HepG2 (cell line): ENCODE data around the gene SUPT4H1. TPM values are rescaled to one million over a fixed set of nuclear protein-coding genes. Genes with fewer than 3 reads are reported as not detected.

Experiments used
- BORCS8-MEF2B ChIP-seq: sonication (generic); formaldehyde crosslinking; IDR thresholded peaks from 2 replicates; pipeline ENCODE4 v1.8.0; 2022; ENCODE audit warnings: mild to moderate bottlenecking, missing genetic modification reagents
- ETV5 ChIP-seq: IDR thresholded peaks from 2 replicates; pipeline ENCODE4 v1.6.1; 2018; ENCODE audit warnings: missing biosample characterization, missing genetic modification reagents, inconsistent platforms, borderline replicate concordance
- GTF2F1 ChIP-seq: fragments of 150-350 bp; IDR thresholded peaks from 2 replicates; pipeline ENCODE4 v1.6.1; 2014; ENCODE audit warnings: low read length
- GZF1 ChIP-seq: sonication (generic); formaldehyde crosslinking; IDR thresholded peaks from 2 replicates; pipeline ENCODE4 v1.5.1; 2020; ENCODE audit warnings: mild to moderate bottlenecking, missing genetic modification reagents
- MNT ChIP-seq: fragments of 450-650 bp; IDR thresholded peaks from 2 replicates; pipeline ENCODE4 v1.6.1; 2016
- NFIB ChIP-seq: sonication (generic); formaldehyde crosslinking; IDR thresholded peaks from 2 replicates; pipeline ENCODE4 v1.9.0; 2021; ENCODE audit warnings: missing genetic modification reagents, mild to moderate bottlenecking, borderline replicate concordance
- NFKBIZ ChIP-seq: IDR thresholded peaks from 2 replicates; pipeline ENCODE4 v1.6.1; 2018; ENCODE audit warnings: missing genetic modification reagents, missing compliant biosample characterization
- RBM22 ChIP-seq: fragments of 200-400 bp; formaldehyde crosslinking; optimal IDR thresholded peaks from 2 replicates; pipeline ENCODE3; 2017; ENCODE audit warnings: mild to moderate bottlenecking, low read length, moderate library complexity
- SIN3A ChIP-seq: IDR thresholded peaks from 2 replicates; pipeline ENCODE4 v1.6.1; 2011; ENCODE audit warnings: low read depth, mild to moderate bottlenecking, control low read depth, low read length, borderline replicate concordance
- TFDP2 ChIP-seq: sonication (generic); formaldehyde crosslinking; IDR thresholded peaks from 2 replicates; pipeline ENCODE4 v1.4.0; 2020; ENCODE audit warnings: missing genetic modification reagents
- ZBTB38 ChIP-seq: sonication (generic); formaldehyde crosslinking; IDR thresholded peaks from 2 replicates; pipeline ENCODE4 v1.5.1; 2020; ENCODE audit warnings: mild to moderate bottlenecking, missing genetic modification reagents
- ZBTB43 ChIP-seq: sonication (generic); formaldehyde crosslinking; conservative IDR thresholded peaks from 2 replicates; pipeline ENCODE4 v1.4.0; 2020; ENCODE audit warnings: missing genetic modification reagents
- ZNF17 ChIP-seq: sonication (generic); formaldehyde crosslinking; IDR thresholded peaks from 2 replicates; pipeline ENCODE4 v1.5.0; 2020; ENCODE audit warnings: mild to moderate bottlenecking, missing genetic modification reagents
- ZNF18 ChIP-seq: sonication (generic); formaldehyde crosslinking; IDR thresholded peaks from 2 replicates; pipeline ENCODE4 v1.8.0; 2022; ENCODE audit warnings: mild to moderate bottlenecking, missing genetic modification reagents; ENCODE audit not compliant: insufficient replicate concordance
- ZNF605 ChIP-seq: sonication (generic); formaldehyde crosslinking; IDR thresholded peaks from 2 replicates; pipeline ENCODE4 v1.8.0; 2022; ENCODE audit warnings: mild to moderate bottlenecking, missing genetic modification reagents
- ZNF772 ChIP-seq: sonication (generic); formaldehyde crosslinking; IDR thresholded peaks from 2 replicates; pipeline ENCODE4 v1.5.0; 2020; ENCODE audit warnings: mild to moderate bottlenecking, missing genetic modification reagents
- ZNF776 ChIP-seq: sonication (generic); formaldehyde crosslinking; IDR thresholded peaks from 2 replicates; pipeline ENCODE4 v1.4.0; 2020; ENCODE audit warnings: mild to moderate bottlenecking, missing genetic modification reagents
- ZNF780A ChIP-seq: sonication (generic); formaldehyde crosslinking; IDR thresholded peaks from 2 replicates; pipeline ENCODE4 v1.8.0; 2022; ENCODE audit warnings: mild to moderate bottlenecking, missing genetic modification reagents, moderate library complexity
- ZSCAN29 ChIP-seq: sonication (generic); formaldehyde crosslinking; conservative IDR thresholded peaks from 2 replicates; pipeline ENCODE4 v1.4.0; 2020; ENCODE audit warnings: mild to moderate bottlenecking, missing genetic modification reagents
- polyA plus RNA-seq, 8 experiments: library from polyadenylated mRNA; depleted of rRNA in 3 of 8; stranded (reverse) in 7 of 8; unstranded in 1 of 8; fragments of >200 nt; fragmentation: Illumina TruSeq in 4 of 8; extraction: Trizol in 4 of 8; gene quantifications; 2 replicates each; pipeline versions ENCODE4 v1.2.1 to v1.2.3, GENCODE V29; 2011 to 2016; ENCODE audit warnings: low read depth in 4 of 8, missing spikeins in 1 of 8, mixed read lengths in 1 of 8; ENCODE audit not compliant: insufficient read depth in 1 of 8
- total RNA-seq, 5 experiments: library from RNA; depleted of rRNA; stranded (reverse); fragments of >200 nt; fragmentation: Illumina TruSeq; extraction: Trizol; gene quantifications; 2 replicates each; pipeline ENCODE4 v1.2.3, GENCODE V29; 2016; ENCODE audit warnings: low read depth in 1 of 5
- TF ChIP-seq, protein P1 (sequence below): sonication (generic); formaldehyde crosslinking; IDR thresholded peaks from 2 replicates; pipeline ENCODE4 v1.5.1; 2020; ENCODE audit warnings: missing genetic modification reagents, mild to moderate bottlenecking, borderline replicate concordance
- TF ChIP-seq, protein P2 (sequence below): sonication (generic); formaldehyde crosslinking; IDR thresholded peaks from 2 replicates; pipeline ENCODE4 v1.4.0; 2020; ENCODE audit warnings: missing genetic modification reagents

Gene SUPT4H1
- total and polyA plus RNA-seq, 2 of the 13 experiments (the other 11 are each of a cell fraction or from before 2014, with no cell fraction given), result 155 to 244 TPM

GRCh38 chr17:58352596-58353388 is 791 bp upstream of the SUPT4H1 start (continued):
- 0 out of 2 replicates have a peak, but pooled peaks have one; percentile 4 for TF ChIP-seq NFKBIZ
- TF ChIP-seq, protein P1, sequence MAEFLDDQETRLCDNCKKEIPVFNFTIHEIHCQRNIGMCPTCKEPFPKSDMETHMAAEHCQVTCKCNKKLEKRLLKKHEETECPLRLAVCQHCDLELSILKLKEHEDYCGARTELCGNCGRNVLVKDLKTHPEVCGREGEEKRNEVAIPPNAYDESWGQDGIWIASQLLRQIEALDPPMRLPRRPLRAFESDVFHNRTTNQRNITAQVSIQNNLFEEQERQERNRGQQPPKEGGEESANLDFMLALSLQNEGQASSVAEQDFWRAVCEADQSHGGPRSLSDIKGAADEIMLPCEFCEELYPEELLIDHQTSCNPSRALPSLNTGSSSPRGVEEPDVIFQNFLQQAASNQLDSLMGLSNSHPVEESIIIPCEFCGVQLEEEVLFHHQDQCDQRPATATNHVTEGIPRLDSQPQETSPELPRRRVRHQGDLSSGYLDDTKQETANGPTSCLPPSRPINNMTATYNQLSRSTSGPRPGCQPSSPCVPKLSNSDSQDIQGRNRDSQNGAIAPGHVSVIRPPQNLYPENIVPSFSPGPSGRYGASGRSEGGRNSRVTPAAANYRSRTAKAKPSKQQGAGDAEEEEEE, result no peak
- no peak for TF ChIP-seq GZF1 (CRISPR knock-in tag)
- peak; percentile 36; the same call in 1 of the 2 replicates for TF ChIP-seq ZNF605 (CRISPR knock-in tag)
- TF ChIP-seq ZBTB38 (CRISPR knock-in tag), result no peak
- TF ChIP-seq MNT, result no peak
- TF ChIP-seq BORCS8-MEF2B (CRISPR knock-in tag), result no peak
- TF ChIP-seq, protein P2, sequence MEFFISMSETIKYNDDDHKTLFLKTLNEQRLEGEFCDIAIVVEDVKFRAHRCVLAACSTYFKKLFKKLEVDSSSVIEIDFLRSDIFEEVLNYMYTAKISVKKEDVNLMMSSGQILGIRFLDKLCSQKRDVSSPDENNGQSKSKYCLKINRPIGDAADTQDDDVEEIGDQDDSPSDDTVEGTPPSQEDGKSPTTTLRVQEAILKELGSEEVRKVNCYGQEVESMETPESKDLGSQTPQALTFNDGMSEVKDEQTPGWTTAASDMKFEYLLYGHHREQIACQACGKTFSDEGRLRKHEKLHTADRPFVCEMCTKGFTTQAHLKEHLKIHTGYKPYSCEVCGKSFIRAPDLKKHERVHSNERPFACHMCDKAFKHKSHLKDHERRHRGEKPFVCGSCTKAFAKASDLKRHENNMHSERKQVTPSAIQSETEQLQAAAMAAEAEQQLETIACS (CRISPR knock-in tag), result 0 out of 2 replicates have a peak, but pooled peaks have one; percentile 4
- TF ChIP-seq ZNF772 (CRISPR knock-in tag), result no peak
- no peak for TF ChIP-seq TFDP2
- no peak for TF ChIP-seq ZNF18 (CRISPR knock-in tag)
- no peak for TF ChIP-seq ZNF780A (CRISPR knock-in tag)
- TF ChIP-seq RBM22, result peak; percentile 94
- no peak for TF ChIP-seq ETV5 (CRISPR knock-in tag)
- TF ChIP-seq NFIB (CRISPR knock-in tag), result 0 out of 2 replicates have a peak, but pooled peaks have one; percentile 48
- TF ChIP-seq ZNF17 (CRISPR knock-in tag), result no peak
- TF ChIP-seq ZSCAN29 (CRISPR knock-in tag), result no peak; the same call in 1 of the 2 replicates
- TF ChIP-seq ZBTB43 (CRISPR knock-in tag), result 0 out of 2 replicates have a peak, but pooled peaks have one; percentile 1
- TF ChIP-seq ZNF776 (CRISPR knock-in tag), result no peak
- TF ChIP-seq GTF2F1, result no peak
- no peak for TF ChIP-seq SIN3A
